ENCODE results near the gene ENTPD1.
"Not testable (repeated sequence)": the region's sequence is repeated elsewhere in the genome, so short reads cannot be mapped to it uniquely, and the experiment has no call there.

Gene ENTPD1, protein sequence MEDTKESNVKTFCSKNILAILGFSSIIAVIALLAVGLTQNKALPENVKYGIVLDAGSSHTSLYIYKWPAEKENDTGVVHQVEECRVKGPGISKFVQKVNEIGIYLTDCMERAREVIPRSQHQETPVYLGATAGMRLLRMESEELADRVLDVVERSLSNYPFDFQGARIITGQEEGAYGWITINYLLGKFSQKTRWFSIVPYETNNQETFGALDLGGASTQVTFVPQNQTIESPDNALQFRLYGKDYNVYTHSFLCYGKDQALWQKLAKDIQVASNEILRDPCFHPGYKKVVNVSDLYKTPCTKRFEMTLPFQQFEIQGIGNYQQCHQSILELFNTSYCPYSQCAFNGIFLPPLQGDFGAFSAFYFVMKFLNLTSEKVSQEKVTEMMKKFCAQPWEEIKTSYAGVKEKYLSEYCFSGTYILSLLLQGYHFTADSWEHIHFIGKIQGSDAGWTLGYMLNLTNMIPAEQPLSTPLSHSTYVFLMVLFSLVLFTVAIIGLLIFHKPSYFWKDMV

DNA sequence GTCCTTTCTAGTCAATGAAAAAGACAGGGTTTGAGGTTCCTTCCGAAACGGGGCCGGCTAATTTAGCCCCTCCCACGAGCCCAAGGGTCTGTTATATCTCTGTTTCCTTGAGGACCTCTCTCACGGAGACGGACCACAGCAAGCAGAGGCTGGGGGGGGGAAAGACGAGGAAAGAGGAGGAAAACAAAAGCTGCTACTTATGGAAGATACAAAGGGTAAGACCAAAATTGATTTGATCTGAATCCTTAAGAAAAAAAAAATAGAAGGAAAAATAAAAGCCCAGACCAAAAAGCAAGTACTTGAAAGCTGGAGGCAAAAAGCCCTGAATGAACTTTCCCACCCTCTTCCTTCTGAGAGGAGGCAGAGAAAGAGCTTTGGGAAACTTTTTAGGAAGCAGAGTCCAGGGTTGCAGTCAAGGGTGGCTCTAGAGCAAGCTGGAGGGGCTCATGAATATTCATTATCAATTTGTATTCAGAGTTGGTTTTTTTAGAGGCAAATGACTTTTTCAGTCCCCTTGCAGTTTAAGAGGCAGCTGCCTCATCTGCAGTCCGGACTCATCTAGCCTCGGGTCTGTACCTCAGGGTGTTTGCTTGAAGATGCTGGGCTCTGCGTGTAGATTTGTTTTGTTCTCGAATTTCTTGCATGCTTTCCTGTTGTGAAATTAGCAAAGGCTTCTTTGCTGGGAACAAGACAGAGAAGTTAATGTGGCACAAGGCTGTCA lies at the start of gene ENTPD1:
Gene ENTPD1 (plus strand): TSS at position 123 of the 721 bp plus-strand sequence. CDS start 77 bp downstream, at position 200.
- peak; percentile 86 to 89 for DNase-seq

DNA sequence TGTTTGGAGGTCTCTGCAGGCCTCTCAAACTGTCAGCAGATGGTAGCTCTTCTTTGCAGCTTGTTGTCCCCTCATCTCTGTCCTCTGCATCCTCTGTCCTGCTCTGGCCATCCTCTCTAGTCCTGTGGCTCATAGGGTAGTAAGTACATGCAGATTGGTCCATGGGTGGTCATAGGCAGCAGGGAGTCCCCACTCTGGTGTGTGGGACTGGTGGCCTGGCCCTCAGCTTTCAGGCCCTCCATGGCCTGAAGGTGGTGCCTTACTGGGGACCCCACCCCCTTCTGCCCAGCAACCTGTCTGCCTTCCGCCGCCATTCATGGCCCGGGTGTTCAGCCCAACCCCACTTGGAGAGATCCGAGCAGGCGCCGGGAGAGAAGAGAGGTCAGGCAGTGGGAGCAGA lies 49.4 kb upstream of the ENTPD1 start:
- DNase-seq, result no peak

DNA sequence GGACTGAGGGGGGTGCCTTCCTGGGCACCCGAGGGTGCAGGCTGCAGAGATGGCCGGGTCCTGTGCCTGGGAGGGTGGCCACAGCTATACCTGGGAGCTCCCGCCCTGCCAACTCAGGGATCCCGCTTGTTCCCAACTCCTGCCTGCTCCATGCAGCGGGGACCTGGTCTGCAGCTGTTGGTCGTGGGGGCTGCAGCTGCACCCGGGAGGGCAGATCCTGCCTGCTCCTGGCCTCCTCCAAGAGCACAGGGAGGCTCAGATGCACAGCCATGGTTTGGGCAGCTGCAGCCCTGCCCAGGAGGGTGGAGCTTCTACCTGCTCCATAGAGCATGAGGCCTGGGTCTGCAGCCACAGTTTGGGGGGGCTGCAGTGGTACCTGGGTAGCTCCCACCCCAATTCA lies 49.0 kb upstream of the ENTPD1 start:
- DNase-seq, result no peak

DNA sequence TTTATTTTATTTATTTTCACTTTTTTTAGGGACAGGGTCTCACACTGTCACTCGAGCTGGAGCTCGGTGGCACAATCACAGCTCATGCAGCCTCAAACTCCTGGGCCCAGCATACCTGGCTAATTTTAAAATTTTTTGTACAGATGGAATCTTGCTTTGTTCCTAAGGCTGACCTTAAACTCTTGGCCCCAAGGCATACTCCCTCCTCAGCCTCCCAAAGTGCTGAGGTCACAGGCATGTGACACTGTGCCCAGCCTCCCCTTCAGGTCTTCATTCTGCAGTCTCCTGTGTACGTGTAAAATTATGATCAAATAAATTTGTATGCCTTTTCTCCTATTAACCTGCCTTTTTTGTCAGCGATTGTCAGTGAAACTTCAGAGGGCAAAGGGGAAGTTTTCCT lies 44.5 kb upstream of the ENTPD1 start:
- no peak for DNase-seq

DNA sequence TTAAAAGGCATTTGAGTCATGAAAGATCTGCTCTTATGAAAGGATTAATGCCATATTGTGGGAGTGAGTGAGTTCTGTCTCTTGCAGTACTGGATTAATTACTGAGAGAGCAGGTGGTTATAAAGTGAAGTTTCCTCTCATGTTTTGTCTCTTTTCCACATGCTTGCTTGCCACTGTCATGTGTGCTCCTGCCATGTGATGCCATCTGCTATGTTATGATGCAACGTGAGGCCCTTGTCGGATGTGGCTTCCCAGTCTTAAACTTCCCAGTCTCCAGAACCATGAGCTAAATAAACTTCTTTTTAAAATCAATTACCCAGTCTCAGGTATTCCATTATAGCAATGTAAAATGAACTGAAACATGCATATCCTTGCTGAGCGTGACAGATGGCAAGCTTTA lies 39.5 kb upstream of the ENTPD1 start:
- no peak for DNase-seq

DNA sequence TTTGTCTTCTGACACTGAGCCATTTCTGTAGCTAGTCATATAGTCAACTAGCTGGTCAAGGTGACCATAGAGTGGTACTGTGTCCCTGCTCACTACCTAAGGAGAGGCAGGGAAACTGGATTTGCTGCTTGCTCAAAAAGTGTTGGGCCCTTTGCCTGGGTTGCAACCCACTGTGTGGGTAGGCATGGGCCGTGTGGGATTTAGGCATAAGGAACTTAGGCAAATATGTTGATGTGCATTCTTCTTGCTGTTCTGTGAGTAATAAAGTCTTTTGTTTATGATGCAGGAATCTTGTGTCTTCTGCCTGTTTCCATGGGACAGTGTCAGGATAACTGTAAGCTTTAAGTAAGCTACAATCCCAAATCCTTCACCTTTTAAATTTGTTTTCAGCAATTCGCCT lies 39.1 kb upstream of the ENTPD1 start:
- no peak for DNase-seq

DNA sequence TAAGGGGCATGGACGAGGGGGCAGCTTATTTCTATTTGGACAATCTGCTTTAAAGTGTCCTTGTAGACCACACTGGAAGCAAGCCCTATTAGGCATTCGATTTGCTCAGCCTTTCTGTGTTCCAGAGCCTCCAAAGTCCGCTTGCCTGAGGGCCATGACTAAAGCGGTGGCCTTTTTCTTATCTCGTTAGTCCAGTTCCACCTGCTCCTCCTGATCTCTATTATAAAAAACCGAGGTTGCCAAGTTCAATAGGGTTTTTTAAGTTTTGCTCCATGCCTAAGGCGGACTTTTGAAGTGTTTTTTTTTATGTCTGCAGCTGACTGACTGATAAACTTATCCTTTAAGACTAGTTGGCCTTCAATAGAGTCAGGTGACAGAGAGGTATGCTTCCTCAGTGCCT lies 35.2 kb upstream of the ENTPD1 start:
- DNase-seq, result not testable (repeated sequence)

DNA sequence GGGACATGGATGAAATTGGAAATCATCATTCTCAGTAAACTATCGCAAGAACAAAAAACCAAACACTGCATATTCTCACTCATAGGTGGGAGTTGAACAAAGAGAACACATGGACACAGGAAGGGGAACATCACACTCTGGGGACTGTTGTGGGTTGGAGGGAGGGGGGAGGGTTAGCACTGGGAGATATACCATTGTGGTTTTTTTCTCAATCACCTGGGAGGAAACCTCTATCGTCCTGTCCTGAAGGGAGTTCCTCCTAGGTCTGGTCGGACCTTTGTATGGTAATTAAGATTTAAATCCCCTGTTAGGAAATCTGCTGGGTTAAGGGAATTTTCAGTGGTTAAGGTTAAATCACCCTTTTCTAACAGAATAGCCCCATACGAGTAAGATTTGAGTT lies 33.5 kb upstream of the ENTPD1 start:
- not testable (repeated sequence) for DNase-seq

DNA sequence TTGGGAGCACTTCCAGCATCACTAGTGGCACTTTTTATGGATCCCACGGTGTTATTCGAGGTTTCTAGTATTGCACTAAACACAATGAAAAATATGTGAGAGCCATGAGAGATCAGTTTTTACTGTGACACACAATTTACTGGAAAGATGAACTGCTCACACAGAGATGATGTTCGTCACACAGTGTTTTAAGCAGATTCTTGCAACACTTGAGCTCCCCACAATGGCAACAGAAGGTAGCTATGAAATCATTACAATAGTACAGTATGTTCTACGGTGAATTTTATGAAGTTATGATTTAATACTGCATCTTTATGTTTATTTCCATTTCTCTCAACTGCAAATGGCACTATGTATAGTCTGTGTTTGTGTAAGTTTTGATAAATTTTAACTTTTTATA lies 27.4 kb upstream of the ENTPD1 start:
- DNase-seq, result peak; percentile 47 to 52

DNA sequence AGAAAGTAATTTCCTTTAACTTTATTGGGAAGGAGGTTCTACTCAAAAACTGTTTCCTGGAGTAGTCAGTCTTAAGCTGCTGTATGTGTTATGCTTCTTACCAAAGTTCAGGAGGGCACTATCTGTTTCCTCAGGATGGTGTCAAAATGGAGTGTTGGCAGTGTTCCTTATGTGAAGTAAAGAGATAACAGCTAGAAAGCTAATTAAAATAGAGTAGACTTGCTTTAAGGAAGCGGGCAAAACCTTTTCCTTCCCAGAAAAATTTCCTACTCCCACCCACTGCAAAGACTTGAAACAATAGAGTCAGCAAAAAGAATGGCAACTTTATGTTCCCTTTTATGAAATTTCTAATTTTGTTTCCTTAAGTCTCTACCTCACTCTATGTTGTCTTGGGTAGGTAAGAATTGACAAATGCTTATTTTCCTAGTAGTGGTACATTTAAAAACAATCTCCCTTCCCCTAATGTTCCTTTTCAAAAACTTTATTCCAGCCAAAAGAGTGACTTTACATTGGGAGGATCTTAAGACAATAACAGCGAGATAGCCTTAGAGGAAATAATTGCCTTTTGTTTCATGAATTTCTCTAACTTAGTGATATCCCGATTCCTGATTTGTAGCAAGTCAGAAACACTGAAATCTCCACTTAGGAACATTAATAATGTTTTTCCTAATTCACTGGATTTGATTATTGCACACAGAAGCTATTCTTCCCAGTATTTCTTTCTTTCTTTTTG lies 26.5 kb upstream of the ENTPD1 start:
- DNase-seq, result peak; percentile 31 to 40

DNA sequence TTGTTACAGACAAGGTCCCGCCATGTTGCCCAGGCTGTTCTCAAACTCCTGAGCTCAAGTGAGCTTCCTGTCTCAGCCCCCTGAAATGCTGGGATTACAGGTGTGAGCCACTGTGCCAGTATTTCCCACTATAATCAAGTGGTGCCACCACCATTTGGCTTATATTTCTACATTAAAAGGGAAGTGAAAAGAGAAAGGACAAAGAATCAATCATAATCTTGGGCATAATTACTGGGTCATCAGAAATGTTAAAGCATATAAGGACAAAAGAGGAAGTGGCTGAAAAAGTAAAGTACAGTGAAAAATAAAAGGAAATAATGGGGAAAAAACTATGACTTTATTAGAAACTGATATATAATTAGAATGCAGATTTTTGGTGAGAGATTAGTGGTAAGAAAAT lies 25.7 kb upstream of the ENTPD1 start:
- DNase-seq, result peak in 1 of 2 experiments; percentile 80

DNA sequence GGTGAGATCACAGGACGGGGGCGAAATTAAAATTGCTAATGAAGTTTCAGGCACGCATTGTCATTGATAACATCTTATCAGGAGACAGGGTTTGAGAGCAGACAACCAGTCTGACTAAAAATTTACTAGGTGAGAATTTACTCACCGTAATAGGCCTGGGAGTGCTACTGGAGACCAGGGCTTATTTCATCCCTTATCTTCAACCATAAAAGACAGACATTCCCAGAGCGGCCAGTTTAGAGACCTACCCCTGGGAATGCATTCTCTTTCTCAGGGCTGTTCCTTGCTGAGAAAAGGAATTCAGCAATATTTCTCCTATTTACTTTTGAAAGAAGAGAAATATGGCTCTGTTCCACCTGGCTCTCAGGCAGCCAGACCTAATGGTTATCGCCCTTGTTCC lies 23.1 kb upstream of the ENTPD1 start:
- DNase-seq, result not testable (repeated sequence)

DNA sequence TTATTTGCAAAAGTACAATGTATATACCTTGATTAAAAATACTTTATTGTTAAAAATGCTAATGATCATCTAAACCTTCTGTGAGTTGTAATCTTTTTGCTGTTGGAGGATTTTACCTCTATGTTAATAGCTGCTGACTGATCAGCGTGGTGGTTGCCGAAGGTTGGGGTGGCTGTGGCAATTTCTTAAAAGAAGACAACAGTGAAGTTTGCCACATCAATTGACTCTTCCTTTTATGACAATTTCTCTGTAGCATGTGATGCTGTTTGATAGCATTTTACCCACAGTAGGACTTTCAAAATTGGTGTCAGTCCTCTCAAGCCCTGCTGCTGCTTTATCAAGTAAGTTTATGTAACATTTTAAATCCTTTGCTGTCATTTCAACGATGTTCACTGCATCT lies 16.9 kb upstream of the ENTPD1 start:
- DNase-seq, result no peak

DNA sequence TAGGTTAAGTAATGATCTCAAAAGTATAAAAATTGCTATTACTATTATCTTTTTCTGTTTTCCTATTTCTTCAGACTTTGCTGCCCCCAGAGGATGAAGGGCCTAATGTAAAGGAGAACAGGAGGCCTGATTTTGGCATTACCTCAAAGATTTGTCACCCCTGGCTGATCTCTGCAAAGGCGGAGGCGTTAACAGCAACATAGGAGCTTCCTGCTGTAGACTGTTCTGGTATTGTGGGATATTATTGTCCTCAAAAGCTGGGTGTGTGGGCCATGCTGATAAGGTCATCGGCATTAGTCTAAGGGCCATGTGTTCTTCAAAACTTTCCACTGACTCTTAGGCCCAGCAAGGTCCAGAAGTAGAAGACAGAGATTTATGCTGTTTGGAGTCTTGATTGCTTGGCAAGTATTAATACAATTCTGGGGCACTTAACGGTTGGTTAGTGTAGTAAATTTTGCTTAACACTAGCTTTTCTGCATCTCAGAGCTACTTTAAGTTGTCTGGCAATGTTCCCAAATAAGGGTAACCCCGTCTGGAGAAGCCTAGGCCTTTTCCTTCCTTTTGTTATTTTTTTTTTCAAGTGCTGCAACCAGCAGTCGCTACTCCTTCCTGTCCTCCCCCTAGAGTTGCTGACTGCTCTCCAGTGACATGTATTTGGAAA lies 14.0 kb upstream of the ENTPD1 start:
- DNase-seq, result peak; percentile 97

DNA sequence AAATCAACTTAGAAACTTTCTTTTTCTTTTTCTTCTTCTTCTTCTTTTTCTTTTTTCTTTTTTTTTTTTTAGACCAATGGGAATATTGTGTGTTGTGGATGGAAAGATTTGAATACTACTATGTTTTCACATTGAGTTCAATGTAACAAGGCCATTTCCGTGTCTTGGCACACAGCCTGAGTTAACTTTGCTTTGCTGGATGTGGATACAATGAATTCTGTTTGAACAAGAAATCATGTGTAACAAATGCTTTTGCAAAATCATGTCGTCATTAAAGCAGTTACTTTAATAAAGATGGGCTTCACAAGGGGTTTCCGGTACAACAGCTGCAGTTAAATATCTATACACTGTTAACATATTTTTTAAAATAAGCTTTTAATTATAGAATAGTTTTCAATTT lies 13.5 kb upstream of the ENTPD1 start:
- DNase-seq, result peak; percentile 89

DNA sequence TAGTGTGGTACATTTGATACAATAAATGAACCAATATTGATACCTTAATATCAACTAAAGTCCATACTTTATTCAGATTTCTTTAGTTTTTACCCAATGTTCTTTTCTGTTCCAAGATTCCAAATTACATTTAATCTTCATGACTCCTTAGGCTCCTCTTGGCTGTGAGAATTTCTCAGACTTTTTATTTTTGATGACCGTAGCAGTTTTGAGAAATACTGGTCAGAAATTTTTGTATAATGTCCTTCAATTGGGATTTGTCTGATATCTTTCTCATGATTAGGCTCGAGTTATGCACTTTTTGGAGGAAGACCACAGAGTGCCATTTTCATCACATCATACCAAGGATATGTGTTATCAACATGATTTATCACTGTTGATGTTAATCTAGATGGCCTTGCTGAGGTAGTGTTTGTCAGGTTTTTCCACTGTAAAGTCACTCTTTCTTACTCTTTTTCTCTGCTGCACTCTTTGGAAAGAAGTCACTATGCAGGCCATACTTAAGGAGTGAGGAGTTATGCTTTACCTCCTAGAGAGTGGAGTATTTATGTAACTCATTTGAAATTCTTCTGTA lies 12.9 kb upstream of the ENTPD1 start:
- no peak for DNase-seq

DNA sequence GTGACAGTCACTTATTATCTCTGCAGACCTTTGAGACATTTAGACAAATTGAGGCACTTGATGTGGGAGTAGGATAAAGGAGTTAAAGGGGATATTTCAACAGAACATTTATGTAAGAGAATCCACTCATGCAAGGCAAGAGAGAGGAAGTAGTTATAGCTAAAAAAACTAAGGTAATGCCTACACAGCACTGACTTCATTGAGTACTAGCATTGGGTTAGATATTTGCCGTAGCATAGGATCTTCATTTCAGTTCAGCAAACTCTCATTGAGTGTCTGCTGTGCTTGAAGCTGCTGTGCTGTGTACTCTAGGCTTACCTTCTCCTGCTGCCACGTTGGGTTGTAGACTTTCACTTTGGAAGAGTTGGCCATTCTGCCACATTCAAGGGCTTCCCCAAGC lies 10.5 kb upstream of the ENTPD1 start:
- DNase-seq, result no peak

DNA sequence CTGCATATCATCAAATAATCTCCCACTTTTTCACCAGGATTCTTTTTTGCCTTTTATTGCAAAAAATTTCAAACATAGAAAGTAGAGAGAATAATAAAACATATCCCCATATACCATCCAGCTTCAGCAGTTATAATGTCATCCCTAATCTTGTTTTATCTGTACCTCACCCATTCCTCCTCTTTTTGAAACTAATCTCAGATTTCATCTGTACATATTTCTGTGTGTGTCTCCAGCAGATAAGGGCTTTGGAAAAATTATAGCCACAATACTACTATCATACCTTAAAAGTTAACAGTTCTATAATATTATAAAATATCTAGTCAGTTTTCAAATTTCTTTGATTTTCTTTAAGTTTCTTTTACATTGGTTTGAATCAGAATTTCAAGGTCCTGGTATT lies 7.6 kb upstream of the ENTPD1 start:
- DNase-seq, result no peak

DNA sequence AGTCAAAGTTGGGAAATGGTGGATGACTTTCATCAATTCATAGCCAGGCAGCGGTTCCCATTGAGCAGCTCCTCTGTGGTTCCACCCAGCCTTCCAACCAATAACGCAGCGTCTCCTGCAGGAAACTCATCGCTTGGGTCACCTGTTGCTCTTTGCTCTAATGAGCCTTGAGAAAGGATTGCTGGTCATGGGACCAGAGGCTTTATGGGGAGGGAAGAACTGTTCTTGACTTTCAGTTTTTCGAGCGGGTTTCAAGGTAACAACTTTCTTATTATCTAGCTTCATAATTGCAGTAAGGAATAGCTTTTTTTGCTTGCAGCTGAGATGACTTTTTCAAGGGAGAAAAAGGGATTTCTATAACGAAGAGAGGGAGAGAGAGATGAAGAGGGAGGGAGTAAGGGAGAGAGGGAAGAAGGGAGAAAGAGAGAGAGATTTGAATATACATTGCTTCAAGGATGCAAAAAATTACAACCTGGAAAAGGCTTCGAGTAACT lies 405 bp upstream of the ENTPD1 start:
- DNase-seq, result no peak

DNA sequence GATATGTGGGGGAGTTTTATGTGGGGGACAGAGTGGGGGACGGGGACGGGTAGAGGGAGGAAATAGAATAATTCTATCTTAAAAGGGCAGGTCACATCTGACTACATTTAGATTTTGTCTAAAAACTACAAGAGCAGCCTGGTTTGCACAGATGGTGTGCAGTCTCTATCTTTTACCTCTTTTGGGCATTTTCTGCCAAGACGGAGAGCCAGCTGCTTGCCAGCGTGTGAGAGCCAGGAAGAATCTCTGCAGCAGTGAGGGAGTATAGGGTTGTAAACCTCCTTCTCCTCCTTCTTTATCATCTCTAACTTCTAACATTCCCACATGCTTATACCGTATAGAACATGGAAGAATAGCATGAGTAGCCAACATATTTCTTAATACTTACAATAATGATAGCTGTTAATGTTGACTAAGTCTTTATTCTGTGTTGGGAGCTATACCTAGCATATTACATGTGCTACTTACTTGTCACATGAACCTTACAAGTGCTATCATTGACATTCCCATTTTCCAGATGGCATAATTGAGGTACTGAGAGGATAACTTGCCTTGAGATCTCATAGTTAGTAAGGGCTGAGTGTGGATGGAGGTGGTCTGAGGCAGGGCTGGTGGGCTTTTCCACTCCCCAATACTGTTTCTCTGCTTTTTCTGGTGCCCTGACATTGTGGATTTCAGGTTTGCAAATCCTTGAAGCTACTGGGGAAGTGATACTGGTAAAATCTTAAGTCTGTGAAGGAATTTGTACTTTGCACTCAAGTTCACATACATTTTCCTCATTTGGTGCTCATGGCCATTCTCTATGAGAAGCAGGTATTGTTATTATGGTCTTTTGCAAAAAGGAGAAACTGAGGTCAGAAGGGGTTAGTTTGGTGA lies 1.1 kb downstream of the ENTPD1 start:
- DNase-seq, result no peak

DNA sequence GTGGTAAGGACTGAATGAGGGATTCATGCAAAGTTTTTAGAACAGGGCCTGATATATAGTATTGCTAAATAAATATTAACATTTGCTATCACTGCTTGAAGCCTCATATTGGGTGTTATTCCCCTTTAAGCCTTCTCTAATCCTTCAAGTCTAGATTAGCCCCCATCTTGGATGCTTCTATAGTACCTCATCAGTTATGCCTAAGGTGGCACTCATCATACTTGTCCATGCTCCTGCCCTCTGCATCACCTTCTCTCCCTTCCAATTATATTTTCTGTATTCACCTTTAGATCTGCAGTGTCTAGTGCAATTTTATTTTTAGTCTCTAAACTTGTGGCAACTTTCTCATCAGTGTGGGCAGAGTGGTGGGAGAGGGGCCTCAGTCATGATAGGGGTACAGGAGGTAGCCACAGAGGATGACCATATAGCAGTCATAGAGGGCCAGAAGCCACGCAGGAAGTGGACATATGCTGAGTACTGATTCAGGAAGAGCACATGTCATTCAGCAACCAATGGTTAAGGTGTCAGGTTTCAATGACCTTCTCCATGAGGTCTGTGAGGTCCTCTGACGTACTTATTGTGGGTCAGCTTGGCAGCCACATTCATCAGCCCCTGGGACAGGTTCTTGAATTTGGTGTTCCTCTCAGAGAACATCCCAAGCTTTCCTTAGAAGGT lies 2.5 kb downstream of the ENTPD1 start:
- DNase-seq, result peak; percentile 43 to 53

All from Kasumi-1 (cell line).